ENCODE data around the gene PRTFDC1. TPM values are rescaled to one million over a fixed set of nuclear protein-coding genes. Genes with fewer than 3 reads are reported as not detected.

The PRTFDC1 gene
- total RNA-seq, 1 donor from 2014 or later: 27.0 TPM

DNA sequence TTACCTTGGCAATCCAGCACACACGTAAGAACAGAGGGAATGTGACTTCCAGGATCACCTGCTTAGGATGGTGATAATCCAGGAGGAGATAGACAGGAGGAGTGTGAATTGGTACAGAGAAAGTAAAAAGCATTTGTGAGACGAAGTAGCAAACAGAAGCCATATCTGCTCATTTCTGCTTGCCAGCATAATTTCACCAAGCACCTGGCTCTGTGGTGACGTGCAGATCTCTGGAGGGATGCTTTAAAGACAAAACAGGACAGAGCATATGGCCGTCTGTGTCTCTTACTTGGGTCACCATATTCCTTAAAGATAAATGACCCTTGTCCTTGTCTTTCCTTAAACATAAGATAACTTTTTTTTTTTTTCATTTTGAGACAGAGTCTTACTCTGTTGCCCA lies 138.6 kb downstream of the PRTFDC1 start:
- Mint-ChIP-seq H3K27me3 (ENCODE audit: low read depth) (no peaks in the 10 kb centered on the region), H3K4me1 (no peaks in the 10 kb centered on the region), H3K36me3 (peaks cover 3% of the 10 kb centered on the region), H3K27ac (no peak overlapping the region), H3K4me3 (no peak overlapping the region), H3K9me3 (peaks cover 8% of the 10 kb centered on the region)
- no peak for DNase-seq (ENCODE audit: low spot score in 2 of 2, unreplicated experiment in 2 of 2)
- TF ChIP-seq, protein P1, sequence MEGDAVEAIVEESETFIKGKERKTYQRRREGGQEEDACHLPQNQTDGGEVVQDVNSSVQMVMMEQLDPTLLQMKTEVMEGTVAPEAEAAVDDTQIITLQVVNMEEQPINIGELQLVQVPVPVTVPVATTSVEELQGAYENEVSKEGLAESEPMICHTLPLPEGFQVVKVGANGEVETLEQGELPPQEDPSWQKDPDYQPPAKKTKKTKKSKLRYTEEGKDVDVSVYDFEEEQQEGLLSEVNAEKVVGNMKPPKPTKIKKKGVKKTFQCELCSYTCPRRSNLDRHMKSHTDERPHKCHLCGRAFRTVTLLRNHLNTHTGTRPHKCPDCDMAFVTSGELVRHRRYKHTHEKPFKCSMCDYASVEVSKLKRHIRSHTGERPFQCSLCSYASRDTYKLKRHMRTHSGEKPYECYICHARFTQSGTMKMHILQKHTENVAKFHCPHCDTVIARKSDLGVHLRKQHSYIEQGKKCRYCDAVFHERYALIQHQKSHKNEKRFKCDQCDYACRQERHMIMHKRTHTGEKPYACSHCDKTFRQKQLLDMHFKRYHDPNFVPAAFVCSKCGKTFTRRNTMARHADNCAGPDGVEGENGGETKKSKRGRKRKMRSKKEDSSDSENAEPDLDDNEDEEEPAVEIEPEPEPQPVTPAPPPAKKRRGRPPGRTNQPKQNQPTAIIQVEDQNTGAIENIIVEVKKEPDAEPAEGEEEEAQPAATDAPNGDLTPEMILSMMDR (IDR thresholded peaks at IDR 0.05; ENCODE audit: unreplicated experiment): no peak

DNA sequence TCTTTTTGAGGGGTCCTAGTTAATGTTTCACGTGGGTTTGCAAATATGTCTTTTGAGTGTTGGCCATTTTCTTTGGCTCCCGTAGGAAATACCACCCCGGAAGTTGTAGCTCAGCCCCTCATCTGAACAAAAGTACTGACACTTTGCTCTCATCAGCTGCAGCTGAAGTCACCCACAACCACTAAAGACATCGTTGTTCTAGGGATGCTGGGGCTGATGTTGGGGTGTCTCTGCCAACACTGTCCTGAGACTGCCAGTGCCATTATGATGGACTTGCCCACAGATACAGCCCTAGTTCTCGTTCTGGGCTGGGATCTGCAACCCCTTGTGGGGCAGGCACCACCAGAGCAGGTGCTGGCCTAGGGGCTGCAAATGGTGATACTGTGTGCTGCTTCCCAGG lies 146.1 kb downstream of the PRTFDC1 start:
- no peak overlapping the region for H3K4me3 Mint-ChIP-seq
- DNase-seq (ENCODE audit: low spot score in 2 of 2, unreplicated experiment in 2 of 2): no peak
- H3K27ac Mint-ChIP-seq: no peak overlapping the region
- TF ChIP-seq, protein P1 (IDR thresholded peaks at IDR 0.05; ENCODE audit: unreplicated experiment): no peak
- H3K4me1 Mint-ChIP-seq: no peaks in the 10 kb centered on the region
- H3K36me3 Mint-ChIP-seq: no peaks in the 10 kb centered on the region
- no peaks in the 10 kb centered on the region for H3K27me3 Mint-ChIP-seq (ENCODE audit: low read depth)
- no peaks in the 10 kb centered on the region for H3K9me3 Mint-ChIP-seq

DNA sequence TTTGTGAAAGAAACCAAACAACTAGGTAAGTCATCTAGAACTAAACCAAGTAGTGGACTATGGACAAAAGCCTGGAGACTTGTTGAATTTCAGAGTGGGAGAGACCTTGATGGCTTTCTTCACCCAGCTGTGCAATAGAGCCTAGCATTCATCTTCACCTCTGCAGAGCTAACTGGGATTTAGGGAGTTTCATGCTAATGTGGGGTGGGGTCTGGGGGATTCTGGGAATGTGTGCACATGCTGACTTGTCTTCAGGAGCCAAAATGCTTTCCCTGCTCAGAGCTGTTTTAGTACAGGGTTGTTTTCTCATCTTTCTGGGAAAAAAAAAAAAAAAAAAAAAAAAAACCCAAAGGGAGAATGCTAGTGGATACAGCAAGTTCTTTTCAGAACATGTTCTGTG lies 147.4 kb downstream of the PRTFDC1 start:
- Mint-ChIP-seq H3K27ac (no peak overlapping the region), H3K9me3 (no peaks in the 10 kb centered on the region), H3K27me3 (ENCODE audit: low read depth) (no peaks in the 10 kb centered on the region), H3K4me3 (no peak overlapping the region), H3K4me1 (no peaks in the 10 kb centered on the region), H3K36me3 (no peaks in the 10 kb centered on the region)
- no peak for DNase-seq (ENCODE audit: low spot score in 2 of 2, unreplicated experiment in 2 of 2)
- TF ChIP-seq, protein P1 (IDR thresholded peaks at IDR 0.05; ENCODE audit: unreplicated experiment): no peak

DNA sequence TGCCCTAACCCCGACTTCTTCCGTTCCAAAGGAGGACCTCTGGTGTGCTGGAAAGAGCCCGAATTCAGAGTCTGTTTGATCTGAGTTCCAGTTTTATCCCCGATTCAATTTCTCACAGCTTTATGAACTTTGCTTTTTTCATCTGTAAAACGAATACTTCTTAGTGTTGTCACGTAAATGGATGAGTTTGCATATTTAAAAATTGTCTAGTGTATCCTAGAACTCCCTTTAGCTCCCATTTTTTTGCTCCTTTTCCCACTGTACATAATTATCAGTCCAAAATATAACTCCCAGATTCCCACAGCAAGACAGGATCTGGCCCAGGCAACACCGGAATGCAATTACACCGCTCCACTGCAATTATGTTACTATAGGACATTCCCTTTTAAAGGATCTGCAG lies 148.0 kb downstream of the PRTFDC1 start:
- TF ChIP-seq, protein P1 (IDR thresholded peaks at IDR 0.05; ENCODE audit: unreplicated experiment): no peak
- no peaks in the 10 kb centered on the region for H3K9me3 Mint-ChIP-seq
- DNase-seq (ENCODE audit: low spot score in 2 of 2, unreplicated experiment in 2 of 2): no peak
- H3K36me3 Mint-ChIP-seq: no peaks in the 10 kb centered on the region
- no peak overlapping the region for H3K4me3 Mint-ChIP-seq
- no peaks in the 10 kb centered on the region for H3K27me3 Mint-ChIP-seq (ENCODE audit: low read depth)
- no peak overlapping the region for H3K27ac Mint-ChIP-seq
- H3K4me1 Mint-ChIP-seq: no peaks in the 10 kb centered on the region

DNA sequence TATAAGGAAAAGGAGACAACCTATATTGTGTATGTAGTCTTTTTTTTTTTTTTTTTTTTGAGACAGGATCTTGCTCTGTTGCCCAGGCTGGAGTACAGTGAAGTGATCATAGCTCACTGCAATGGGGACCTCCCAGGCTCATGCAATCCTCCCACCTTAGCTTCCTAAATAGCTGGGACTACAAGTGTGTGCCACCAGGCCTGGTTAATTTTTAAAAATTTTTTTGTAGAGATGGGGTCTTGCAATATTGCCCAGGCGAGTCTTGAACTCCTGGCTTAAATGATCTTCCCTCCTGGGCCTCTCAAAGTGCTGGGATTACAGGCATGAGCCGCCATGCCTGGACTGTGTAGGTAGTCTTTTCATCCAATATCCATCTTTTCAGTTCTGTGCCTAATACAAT lies 150.0 kb downstream of the PRTFDC1 start:
- Mint-ChIP-seq H3K4me1 (no peaks in the 10 kb centered on the region), H3K27ac (no peak overlapping the region), H3K36me3 (no peaks in the 10 kb centered on the region), H3K27me3 (ENCODE audit: low read depth) (no peaks in the 10 kb centered on the region), H3K4me3 (no peak overlapping the region), H3K9me3 (no peaks in the 10 kb centered on the region)
- TF ChIP-seq, protein P1 (IDR thresholded peaks at IDR 0.05; ENCODE audit: unreplicated experiment): no peak
- no peak for DNase-seq (ENCODE audit: low spot score in 2 of 2, unreplicated experiment in 2 of 2)

DNA sequence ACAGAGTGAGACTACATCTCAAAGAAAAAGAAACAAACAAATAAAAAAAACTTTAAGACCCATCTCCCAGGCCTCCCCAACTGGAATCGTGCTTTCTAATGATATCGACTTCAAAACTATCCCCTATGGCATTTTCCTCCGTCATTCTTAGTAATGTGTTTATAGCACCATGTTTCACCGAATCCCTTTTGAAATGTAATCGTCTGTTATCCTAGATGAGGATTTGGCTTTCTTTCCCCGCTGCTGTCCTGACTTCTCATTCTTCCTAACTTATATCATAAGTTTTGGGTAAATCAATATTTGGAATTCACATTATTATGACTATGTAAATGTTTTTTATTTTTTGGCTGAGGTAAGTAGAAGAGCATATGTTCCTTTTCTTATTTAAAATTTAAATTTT lies 151.5 kb downstream of the PRTFDC1 start:
- no peaks in the 10 kb centered on the region for H3K9me3 Mint-ChIP-seq

More for the DNA sequence above, 151.5 kb downstream of the PRTFDC1 start:
- TF ChIP-seq, protein P1 (IDR thresholded peaks at IDR 0.05; ENCODE audit: unreplicated experiment): no peak
- Mint-ChIP-seq H3K36me3 (no peaks in the 10 kb centered on the region), H3K4me1 (no peaks in the 10 kb centered on the region), H3K27ac (no peak overlapping the region), H3K27me3 (ENCODE audit: low read depth) (no peaks in the 10 kb centered on the region), H3K4me3 (no peak overlapping the region)
- no peak for DNase-seq (ENCODE audit: low spot score in 2 of 2, unreplicated experiment in 2 of 2)

All from mesothelial cell of epicardium (in vitro differentiated cells).